HG03095 (cell line): ENCODE data around the gene CCNB3.

Source experiments
- ATAC-seq: cut with Tn5 transposase; IDR thresholded peaks from one replicate; pipeline ENCODE4 v1.9.1; 2021; ENCODE audit warnings: moderate library complexity; ENCODE audit not compliant: unreplicated experiment

The CCNB3 gene

GRCh38 chrX:50333308-50333707 lies 128.7 kb downstream of the CCNB3 start:
- ATAC-seq = no peak

GRCh38 chrX:50343917-50344316 lies 139.4 kb downstream of the CCNB3 start:
- ATAC-seq = no peak

DNA sequence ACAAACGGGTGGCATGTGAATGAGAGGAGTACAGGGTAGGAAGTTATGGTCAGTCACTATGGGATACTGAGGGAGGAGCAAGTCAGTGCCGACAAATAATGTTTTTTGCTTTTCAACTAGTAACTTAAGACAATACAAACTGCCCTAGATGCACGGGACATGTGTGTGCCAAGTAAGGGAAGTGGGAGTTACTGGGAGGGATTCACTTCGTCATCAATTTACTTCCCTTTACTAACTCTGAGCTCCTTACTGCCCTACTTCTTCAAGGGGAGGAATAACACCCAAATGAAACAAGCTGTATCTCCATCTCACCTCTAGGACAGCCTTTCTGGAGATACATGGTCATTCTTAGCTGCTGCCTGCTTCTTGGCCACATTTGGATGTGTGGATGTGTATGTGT lies 168.4 kb downstream of the CCNB3 start:
- ATAC-seq = no peak

DNA sequence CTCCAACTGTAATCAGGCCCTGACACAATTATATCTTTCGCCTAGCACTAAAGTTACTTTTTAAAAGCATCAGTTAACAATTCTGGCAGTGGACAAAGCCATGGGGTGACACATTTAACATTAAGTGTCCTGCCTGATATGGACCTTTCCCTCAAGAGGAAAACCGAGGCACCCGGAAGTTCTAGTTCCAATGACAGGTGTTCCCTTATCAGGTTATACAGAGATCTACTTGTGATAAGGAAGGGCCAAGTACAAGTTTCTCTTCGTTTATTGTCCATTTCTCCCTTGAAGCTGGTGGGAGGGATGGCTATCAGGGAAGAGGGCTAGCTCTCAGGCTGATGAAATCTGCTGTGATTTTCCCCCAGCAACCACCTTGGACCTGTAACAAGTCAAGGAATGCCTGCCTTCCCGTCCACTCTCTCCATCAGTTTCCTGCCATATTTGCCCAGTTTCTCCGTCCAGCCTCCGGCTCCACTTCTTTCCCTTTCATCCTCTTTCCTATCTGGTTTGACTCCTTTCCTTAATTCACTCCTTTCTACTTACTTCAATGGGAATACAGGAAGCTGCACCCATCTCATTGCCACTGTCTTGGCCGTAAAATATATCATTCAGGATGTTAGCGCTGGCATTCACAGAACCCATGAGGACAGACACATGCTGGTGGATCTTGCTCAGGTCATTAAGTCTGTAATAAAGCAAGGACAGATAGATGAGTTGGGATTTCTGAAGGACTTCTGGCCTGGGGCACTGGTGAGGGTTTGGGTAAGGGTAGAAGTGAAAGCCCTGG lies 171.1 kb downstream of the CCNB3 start:
- no peak for ATAC-seq

DNA sequence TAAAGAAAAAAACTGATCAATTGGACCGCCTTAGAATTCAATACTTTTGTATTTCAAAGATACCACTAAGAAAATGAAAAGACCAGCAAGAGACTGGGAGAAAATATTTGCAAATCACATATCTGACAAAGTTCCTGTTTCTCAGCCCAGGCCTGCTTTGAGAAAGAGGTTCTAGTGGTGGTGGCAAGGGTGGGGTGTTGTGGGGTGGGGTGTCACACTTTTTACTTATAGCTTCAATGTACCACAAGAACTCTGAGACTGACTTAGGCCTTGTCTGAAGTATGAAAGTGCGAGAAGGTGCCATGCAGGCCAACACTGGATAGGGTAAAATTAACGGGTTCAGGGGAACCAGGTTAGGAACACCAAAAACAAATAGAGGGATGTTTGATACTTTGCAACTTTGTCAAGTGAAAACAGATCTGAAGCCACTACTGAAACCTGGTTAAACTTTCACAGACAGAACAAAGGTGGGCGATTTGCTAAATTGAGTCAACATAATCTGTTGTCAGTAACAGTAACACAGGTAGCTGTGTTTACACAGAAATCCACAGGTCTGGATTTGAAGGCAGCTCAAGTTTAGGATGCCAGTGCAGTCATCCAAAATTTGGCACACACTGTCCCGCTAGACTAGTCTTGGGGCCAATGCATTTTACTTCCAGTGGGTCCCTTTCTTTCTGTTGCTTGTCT lies 177.3 kb downstream of the CCNB3 start:
- ATAC-seq = no peak

- no peak for ATAC-seq
Measured at GRCh38 chrX:50386520-50386919, 182.0 kb downstream of the CCNB3 start.

GRCh38 chrX:50393902-50394301 lies 189.3 kb downstream of the CCNB3 start:
- no peak for ATAC-seq
